HG02852 (cell line): ENCODE measurements around the gene SMPD4.
"Not testable (repeated sequence)": the region's sequence is repeated elsewhere in the genome, so short reads cannot be mapped to it uniquely, and the experiment has no call there.

Experiments
- ATAC-seq: cut with Tn5 transposase; IDR thresholded peaks from one replicate; pipeline ENCODE4 v1.9.1; 2021; ENCODE audit warnings: mild to moderate bottlenecking, moderate library complexity; ENCODE audit not compliant: unreplicated experiment

The SMPD4 gene

DNA sequence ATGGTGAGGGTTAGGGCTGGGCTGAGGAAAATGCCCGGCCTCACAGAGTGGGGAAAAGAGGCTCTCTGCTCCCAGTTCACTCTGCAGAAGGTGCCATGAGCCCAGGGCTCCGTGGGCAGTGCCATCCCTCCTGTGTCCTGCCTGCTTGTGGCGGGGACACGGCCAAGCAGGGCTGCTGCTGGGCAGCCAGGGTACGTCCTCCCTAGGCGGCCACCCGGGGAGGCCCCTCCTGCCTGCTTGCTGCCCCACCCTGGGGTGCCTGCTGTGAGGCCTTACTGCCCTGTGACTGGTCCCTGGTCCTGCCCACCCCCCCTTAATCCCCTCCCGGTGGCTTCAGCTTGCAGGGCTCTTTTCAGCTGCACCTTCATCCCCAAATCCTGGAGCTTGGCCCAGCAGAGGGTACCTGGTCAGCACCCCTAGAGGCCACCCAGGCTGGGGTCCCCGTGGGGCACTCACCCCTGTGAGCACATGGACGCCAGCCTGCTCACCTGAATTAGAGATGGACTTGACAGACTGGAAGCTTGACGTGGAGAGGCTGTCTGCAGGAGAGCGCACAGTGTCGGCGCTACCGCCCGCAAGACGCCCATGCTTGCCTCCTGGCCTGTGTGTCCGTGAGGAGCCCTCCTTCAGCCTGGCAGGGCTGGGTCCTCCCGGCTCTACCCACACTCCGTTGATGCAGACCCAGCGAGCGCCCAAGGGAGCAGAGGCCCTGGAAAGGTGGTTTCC lies 39.6 kb downstream of the SMPD4 start:
- ATAC-seq, result not testable (repeated sequence)

- not testable (repeated sequence) for ATAC-seq
These were observed 40.4 kb downstream of the SMPD4 start for GRCh38 chr2:130141002-130141401.

GRCh38 chr2:130140516-130140915 lies 40.9 kb downstream of the SMPD4 start:
- not testable (repeated sequence) for ATAC-seq

GRCh38 chr2:130139331-130140280 lies 41.8 kb downstream of the SMPD4 start:
- not testable (repeated sequence) for ATAC-seq

- ATAC-seq, result not testable (repeated sequence)
These were observed 42.6 kb downstream of the SMPD4 start for GRCh38 chr2:130138841-130139251.

- not testable (repeated sequence) for ATAC-seq
These were observed 43.1 kb downstream of the SMPD4 start for GRCh38 chr2:130138326-130138725.

DNA sequence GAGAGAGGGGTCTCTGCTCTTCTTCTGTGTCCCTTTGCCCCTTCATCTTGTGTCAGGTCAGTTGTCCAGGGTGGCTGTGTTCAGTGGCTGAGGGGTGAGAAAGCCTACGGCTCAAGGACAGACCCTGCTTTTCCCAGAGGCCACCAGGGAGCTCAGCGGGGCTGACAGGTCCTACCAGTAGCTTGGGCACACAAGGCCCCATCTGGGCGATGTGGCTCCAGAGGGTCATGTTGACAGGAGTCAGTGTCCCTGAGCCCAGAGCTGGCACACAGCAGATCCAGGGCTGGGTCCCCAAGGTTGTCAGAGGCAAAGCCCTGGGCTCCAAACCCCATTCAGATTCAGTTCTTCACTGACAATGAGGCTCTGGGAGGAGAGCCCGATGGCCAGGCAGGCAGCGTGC lies 44.3 kb downstream of the SMPD4 start:
- ATAC-seq, result not testable (repeated sequence)

DNA sequence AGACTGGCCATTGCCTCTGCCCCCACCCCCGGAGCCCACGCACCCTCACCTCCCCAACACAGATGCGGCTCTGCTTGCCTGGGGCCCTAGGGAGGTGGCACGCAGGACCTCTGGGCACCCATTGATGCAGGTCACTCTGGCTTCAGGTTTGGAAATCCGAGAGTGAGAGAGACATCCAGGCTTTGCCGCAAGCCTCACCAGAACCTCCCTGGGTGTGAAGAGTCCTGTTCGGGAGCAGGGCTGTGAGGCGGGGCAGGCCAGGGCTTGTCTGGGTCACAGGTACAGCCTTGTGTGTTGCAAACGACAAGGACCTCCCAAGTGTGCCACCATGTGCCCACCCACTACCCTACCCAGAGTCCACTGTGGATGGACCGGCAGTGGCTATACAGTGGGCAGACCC lies 44.9 kb downstream of the SMPD4 start:
- ATAC-seq, result not testable (repeated sequence)

- no peak for ATAC-seq
These were observed 45.5 kb downstream of the SMPD4 start for GRCh38 chr2:130135692-130136541.

DNA sequence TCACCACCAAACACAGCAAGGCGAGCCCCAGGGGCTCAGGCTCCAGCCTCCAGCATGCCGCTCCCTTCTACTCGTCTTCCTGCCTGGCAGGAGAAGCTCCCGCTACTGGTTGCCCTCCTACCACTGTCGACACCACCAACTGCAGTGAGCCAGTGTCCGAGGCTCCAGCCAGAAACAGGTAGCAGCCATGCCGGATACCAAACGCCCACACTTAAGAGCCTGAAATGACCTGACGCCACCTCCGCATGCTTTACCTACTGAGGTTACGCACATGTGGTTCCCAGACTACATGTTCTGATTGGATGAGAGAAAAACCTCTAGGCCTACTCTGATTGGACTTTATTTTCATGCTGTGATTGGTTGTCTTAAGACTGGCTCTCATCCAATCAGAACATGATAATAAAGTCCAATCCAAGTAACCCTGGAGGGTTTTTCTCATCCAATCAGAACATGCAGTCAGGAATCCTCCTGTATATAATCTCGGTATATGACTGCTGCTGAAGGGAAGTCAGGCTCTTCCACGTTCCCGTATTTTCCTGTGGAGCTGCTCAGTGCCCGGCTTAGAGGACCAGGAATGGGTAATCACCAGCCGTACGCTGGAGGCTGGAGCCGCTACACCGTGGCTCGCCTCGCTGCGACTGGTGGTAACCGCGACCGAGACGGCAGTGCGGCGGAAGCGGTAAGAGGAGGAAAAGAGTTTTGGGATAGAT lies 52.1 kb downstream of the SMPD4 start, which contains the start of gene POTEF:
POTEF (minus strand) TSS at position 103 of the 710 bp plus-strand sequence. CDS start 8,707 bp downstream, outside the sequence.
- ATAC-seq, result not testable (repeated sequence)

DNA sequence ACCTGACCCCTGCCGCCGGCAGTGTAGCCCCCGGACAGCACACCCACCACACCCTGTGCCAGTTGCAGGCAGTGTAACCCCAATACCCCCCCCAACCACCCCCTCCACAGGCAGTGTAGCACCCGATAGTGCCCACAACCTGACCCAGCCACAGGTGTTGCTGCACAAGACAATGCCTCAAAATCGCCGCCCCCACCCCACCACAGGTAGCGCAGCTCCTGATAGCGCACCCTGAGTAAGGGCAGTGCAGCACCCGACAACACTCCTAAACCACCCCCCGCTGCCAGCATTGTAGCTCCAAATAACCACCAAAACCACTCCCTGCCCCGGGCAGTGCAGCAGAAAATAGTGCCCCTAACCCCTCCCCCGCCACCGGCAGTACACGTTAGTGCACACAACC lies 52.9 kb downstream of the SMPD4 start:
- not testable (repeated sequence) for ATAC-seq

- not testable (repeated sequence) for ATAC-seq
These were observed 53.7 kb downstream of the SMPD4 start for GRCh38 chr2:130127726-130128125.

GRCh38 chr2:130120924-130121323 lies 60.5 kb downstream of the SMPD4 start:
- ATAC-seq, result not testable (repeated sequence)

DNA sequence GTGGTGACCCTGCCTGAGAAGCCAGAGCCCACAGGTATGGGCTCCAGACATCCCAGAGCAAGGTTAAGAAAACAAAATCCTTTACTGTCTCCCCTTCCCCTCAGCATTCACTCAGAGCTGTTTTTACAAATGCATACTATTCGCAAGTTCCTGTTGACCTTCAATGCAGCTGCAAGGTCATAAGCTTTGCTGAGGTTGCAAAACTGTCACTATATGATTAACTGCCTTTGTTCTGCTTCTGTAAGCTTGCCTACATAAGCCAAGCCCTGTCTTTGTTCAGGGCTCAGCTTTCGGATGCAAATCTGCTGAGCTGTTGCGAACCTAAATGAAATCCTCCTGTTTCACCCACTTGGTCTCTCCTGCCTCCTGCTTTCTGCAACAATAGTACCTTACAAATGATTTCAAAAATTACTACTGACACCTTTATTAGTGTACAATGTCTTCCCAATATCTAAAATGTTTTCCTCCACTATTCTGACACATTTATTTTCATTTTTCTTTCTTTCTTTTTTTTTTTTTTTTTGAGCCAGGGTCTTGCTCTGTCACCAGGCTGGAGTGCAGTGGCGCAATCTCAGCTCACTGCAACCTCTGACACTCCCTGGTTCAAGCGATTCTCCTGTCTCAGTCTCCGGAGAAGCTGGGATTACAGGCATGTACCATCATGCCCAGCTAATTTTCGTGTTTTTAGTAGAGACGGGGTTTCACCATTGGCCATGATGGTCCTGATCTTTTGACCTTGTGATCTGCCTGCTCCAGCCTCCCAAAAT lies 78.6 kb downstream of the SMPD4 start:
- ATAC-seq, result not testable (repeated sequence)
